Activated CD4-positive, alpha-beta memory T cell treated with anti-CD3 and anti-CD28 coated beads, Interleukin-2, amount 10 ng/mL, durations not matched to agents 7 days and 5 days (primary cell): Measurements from ENCODE around the gene LRRC39. TPM values are rescaled to one million over a fixed set of nuclear protein-coding genes. Genes with fewer than 3 reads are reported as not detected.

Source experiments
- CTCF ChIA-PET: fragments of 350-600 bp; sonication (Branson Sonifier 250); formaldehyde crosslinking; loops from one replicate; lab custom pipeline; 2021; ENCODE audit warnings: antibody characterized with exemption, inconsistent platforms; lab: Charles Lee
- POLR2A ChIA-PET: fragments of 350-600 bp; sonication (Branson Sonifier 250); formaldehyde crosslinking; loops from one replicate; lab custom pipeline; 2021; ENCODE audit warnings: antibody characterized with exemption; lab: Charles Lee
- DNase-seq: peaks from one replicate; pipeline ENCODE4 v3.0.0-alpha.2; 2020
- H3K27ac Mint-ChIP-seq: one replicate; pipeline ENCODE4 v1.8.0; 2021; ENCODE audit warnings: mild to moderate bottlenecking, mixed read lengths
- H3K27me3 Mint-ChIP-seq: one replicate; pipeline ENCODE4 v1.8.0; 2021; ENCODE audit warnings: mixed read lengths
- H3K36me3 Mint-ChIP-seq: one replicate; pipeline ENCODE4 v1.8.0; 2021; ENCODE audit warnings: low read depth, mixed read lengths
- H3K4me1 Mint-ChIP-seq: one replicate; pipeline ENCODE4 v1.8.0; 2021; ENCODE audit warnings: mixed read lengths
- H3K4me3 Mint-ChIP-seq: one replicate; pipeline ENCODE4 v1.8.0; 2021; ENCODE audit warnings: mild to moderate bottlenecking, mixed read lengths
- H3K9me3 Mint-ChIP-seq: one replicate; pipeline ENCODE4 v1.8.0; 2021; ENCODE audit warnings: mixed read lengths
- total RNA-seq, 2 experiments: library from RNA; stranded (reverse); gene quantifications; one replicate each; pipeline ENCODE4 v1.2.3, GENCODE V29; 2021

Gene LRRC39
- total RNA-seq, 2 experiments from 2014 or later: 0.53 to 0.60 TPM

- H3K36me3 Mint-ChIP-seq: peaks cover 59% of the 10 kb centered on the region
- CTCF ChIA-PET: no interaction called here
Observed at GRCh38 chr1:100141192-100141591, 36.9 kb downstream of the LRRC39 start.

DNA sequence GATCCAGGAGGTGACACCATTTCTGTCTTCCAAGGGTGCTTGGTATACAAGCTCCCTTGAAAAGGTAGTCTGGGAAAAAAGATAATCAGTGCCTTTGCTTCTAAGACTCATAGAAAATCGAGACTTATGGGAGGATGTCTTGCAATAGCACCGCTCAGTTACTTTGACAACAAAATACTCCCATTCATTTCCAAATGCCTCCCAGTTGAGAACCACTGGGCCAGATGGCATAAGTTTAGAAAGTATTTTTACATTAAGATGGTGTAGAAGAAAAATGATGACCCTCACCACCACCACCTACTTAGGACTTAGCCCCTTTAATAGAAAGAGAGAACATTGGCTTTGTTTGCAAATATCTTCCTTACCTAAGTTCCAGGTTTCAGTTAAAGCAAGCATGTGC lies 40.5 kb downstream of the LRRC39 start:
- H3K4me1 Mint-ChIP-seq: peaks cover 22% of the 10 kb centered on the region
- H3K27me3 Mint-ChIP-seq: no peaks in the 10 kb centered on the region
- no peak overlapping the region for H3K27ac Mint-ChIP-seq
- CTCF ChIA-PET: no interaction called here
- H3K36me3 Mint-ChIP-seq: peaks cover 44% of the 10 kb centered on the region
- POLR2A ChIA-PET: no interaction called here
- DNase-seq: no peak
- no peaks in the 10 kb centered on the region for H3K9me3 Mint-ChIP-seq
- no peak overlapping the region for H3K4me3 Mint-ChIP-seq

More at GRCh38 chr1:100141192-100141591, 36.9 kb downstream of the LRRC39 start:
- no peak for DNase-seq
- no peaks in the 10 kb centered on the region for H3K9me3 Mint-ChIP-seq
- no peak overlapping the region for H3K27ac Mint-ChIP-seq
- H3K4me1 Mint-ChIP-seq: no peaks in the 10 kb centered on the region
- POLR2A ChIA-PET: no interaction called here
- H3K4me3 Mint-ChIP-seq: no peak overlapping the region
- no peaks in the 10 kb centered on the region for H3K27me3 Mint-ChIP-seq

GRCh38 chr1:100134872-100135271 lies 43.2 kb downstream of the LRRC39 start:
- Mint-ChIP-seq H3K4me1 (peaks cover 45% of the 10 kb centered on the region), H3K4me3 (peak overlapping the region; percentile 43), H3K27ac (no peak overlapping the region), H3K9me3 (no peaks in the 10 kb centered on the region), H3K27me3 (no peaks in the 10 kb centered on the region), H3K36me3 (peaks cover 26% of the 10 kb centered on the region)
- ChIA-PET POLR2A (interaction anchor here (1.4 kb wide), 1 partner anchor 135 kb away, joined by 3 read pairs; no protein-coding TSS in a partner anchor), CTCF (no interaction called here)
- no peak for DNase-seq

DNA sequence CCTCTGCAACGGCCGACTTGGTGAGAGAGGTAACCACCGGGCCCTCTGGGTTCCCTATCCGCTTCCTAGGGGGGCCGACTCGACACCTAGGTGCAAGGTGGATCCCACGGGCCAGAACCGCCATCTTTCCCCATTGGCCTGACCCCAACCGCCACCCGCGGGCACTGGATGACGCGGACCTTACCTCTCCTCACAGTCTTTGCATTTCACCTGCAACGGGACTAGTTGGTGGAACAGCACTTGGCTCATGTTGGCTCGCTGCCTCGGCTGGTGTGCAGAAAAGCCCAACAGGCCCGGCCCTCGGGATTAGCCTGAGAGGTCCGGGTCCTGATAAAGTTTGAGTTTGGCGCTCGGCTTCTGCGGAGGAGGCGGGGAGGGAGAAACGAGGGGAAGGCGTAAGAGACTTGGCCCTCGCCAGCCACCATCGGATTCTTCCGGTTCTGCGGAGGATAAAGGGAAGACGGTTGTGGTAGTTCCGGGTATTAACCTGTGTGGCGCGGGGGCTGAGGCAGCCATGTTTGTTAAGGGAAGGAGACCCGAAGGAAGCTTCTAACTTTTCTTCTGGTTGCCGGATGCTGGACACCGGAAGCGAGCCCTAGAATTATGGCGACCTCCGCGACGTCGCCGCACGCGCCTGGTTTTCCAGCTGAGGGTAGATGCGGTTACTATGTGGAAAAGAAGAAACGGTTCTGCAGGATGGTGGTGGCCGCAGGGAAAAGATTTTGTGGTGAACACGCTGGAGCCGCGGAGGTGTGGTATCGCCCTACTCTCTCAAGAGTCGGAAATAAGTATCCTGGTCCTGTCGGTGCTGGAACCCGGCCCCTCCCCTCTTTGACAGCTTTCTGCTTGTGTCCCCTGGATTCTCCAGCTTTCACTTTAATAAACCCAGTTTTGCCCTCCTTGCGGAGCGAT lies 45.2 kb downstream of the LRRC39 start, which contains the start of the genes SASS6 and TRMT13:
Gene SASS6 (minus strand): TSS at position 365 of the 912 bp plus-strand sequence. CDS start 116 bp downstream, at position 249.
Gene TRMT13 (plus strand): TSS at position 598 of the 912 bp plus-strand sequence. CDS start 6 bp downstream, at position 604.
- peak; percentile 97 for DNase-seq
- Mint-ChIP-seq H3K27ac (peak within 1 kb of the TSS; percentile 90), H3K36me3 (peaks cover 15% of the 10 kb centered on the region), H3K4me3 (peak within 1 kb of the TSS; percentile 96), H3K4me1 (peaks cover 50% of the 10 kb centered on the region), H3K27me3 (no peaks in the 10 kb centered on the region), H3K9me3 (no peaks in the 10 kb centered on the region)
- ChIA-PET POLR2A (interaction anchor here (0.7 to 1.8 kb wide), 22 partner anchors 9 to 1177 kb away, joined by 3 to 34 read pairs (median 4); partner anchors contain the start of genes CDC14A, DBT, RTCA and SLC35A3), CTCF (interaction anchor here (0.7 to 1.3 kb wide), 7 partner anchors 93 to 326 kb away, joined by 3 to 5 read pairs (median 3); partner anchors contain the start of genes RTCA and SLC35A3)

- H3K9me3 Mint-ChIP-seq: no peaks in the 10 kb centered on the region
- CTCF ChIA-PET: interaction anchor here (0.9 kb wide), 1 partner anchor 98 kb away, joined by 3 read pairs; no protein-coding TSS in a partner anchor
- peak overlapping the region; percentile 96 for H3K4me3 Mint-ChIP-seq
- H3K4me1 Mint-ChIP-seq: peaks cover 52% of the 10 kb centered on the region
- POLR2A ChIA-PET: interaction anchor here (1.7 kb wide), 1 partner anchor 221 kb away, joined by 6 read pairs; the partner anchor contains the start of gene CDC14A
- H3K27ac Mint-ChIP-seq: peak overlapping the region; percentile 90
- DNase-seq: no peak
- no peaks in the 10 kb centered on the region for H3K27me3 Mint-ChIP-seq
- peaks cover 10% of the 10 kb centered on the region for H3K36me3 Mint-ChIP-seq
Observed at GRCh38 chr1:100131623-100132022, 46.4 kb downstream of the LRRC39 start.

GRCh38 chr1:100130552-100131077 lies 47.4 kb downstream of the LRRC39 start:
- H3K4me3 Mint-ChIP-seq: peak overlapping the region; percentile 16
- ChIA-PET CTCF (interaction anchor here (0.7 to 0.9 kb wide), 3 partner anchors 86 to 125 kb away, joined by 3 to 4 read pairs (median 3); no protein-coding TSS in a partner anchor), POLR2A (interaction anchor here (0.6 to 1.7 kb wide), 2 partner anchors 222 to 323 kb away, joined by 3 to 6 read pairs; partner anchors contain the start of gene CDC14A)
- peaks cover 52% of the 10 kb centered on the region for H3K4me1 Mint-ChIP-seq
- no peak overlapping the region for H3K27ac Mint-ChIP-seq
- H3K9me3 Mint-ChIP-seq: no peaks in the 10 kb centered on the region
- H3K36me3 Mint-ChIP-seq: peaks cover 13% of the 10 kb centered on the region
- DNase-seq: no peak
- H3K27me3 Mint-ChIP-seq: no peaks in the 10 kb centered on the region

- Mint-ChIP-seq H3K27ac (no peak overlapping the region), H3K27me3 (no peaks in the 10 kb centered on the region), H3K4me1 (peaks cover 27% of the 10 kb centered on the region), H3K4me3 (no peak overlapping the region), H3K36me3 (peaks cover 7% of the 10 kb centered on the region), H3K9me3 (no peaks in the 10 kb centered on the region)
- no peak for DNase-seq
- POLR2A ChIA-PET: interaction anchor here (1.0 kb wide), 1 partner anchor 13 kb away, joined by 3 read pairs; no protein-coding TSS in a partner anchor
- CTCF ChIA-PET: interaction anchor here (0.6 kb wide), 1 partner anchor 338 kb away, joined by 3 read pairs; no protein-coding TSS in a partner anchor
Observed at GRCh38 chr1:100127226-100127625, 50.8 kb downstream of the LRRC39 start.

DNA sequence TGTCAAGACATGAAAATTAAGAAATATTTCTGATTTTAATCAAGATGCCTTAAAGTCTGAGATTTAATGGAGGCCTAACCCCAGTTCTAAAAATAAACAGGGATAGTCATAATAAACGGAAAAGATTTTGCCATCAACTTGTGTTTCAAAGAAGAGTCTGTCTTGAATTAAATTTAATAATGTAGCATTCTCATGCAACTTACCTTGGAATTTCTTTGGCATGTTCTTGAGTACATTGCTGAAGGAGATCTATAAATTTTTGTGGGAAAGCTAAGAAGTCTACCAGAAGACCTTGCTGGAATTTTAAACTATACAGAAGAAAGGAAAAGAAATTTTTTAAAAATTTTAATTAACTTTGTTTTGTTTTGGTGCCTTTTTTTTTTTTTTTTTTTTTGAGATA lies 55.9 kb downstream of the LRRC39 start:
- POLR2A ChIA-PET: interaction anchor here (0.7 kb wide), 1 partner anchor 18 kb away, joined by 3 read pairs; no protein-coding TSS in a partner anchor
- Mint-ChIP-seq H3K9me3 (no peaks in the 10 kb centered on the region), H3K27me3 (no peaks in the 10 kb centered on the region), H3K27ac (no peak overlapping the region), H3K36me3 (peaks cover 22% of the 10 kb centered on the region), H3K4me3 (no peak overlapping the region), H3K4me1 (no peaks in the 10 kb centered on the region)
- DNase-seq: no peak
- CTCF ChIA-PET: interaction anchor here (0.7 kb wide), 1 partner anchor 49 kb away, joined by 4 read pairs; no protein-coding TSS in a partner anchor

DNA sequence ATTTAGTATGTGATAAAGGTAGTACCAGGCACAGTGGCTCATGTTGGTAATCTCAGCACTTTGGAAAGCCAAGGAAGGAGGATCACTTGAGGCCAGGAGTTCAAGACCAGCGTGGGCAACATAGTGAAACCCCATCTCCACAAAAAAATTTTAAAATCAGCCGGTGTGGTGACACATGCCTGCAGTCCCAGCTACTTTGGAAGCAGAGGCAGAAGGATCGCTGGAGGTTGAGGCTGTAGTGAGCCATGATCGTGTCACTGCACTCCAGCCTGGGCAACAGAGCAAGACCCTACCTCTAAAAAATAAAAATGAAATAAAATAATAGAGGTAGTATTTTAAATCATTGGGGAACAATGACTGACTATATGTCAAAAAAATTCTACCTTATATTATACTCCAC lies 62.5 kb downstream of the LRRC39 start:
- Mint-ChIP-seq H3K9me3 (no peaks in the 10 kb centered on the region), H3K27me3 (no peaks in the 10 kb centered on the region), H3K27ac (no peak overlapping the region), H3K36me3 (peaks cover 23% of the 10 kb centered on the region), H3K4me1 (no peaks in the 10 kb centered on the region), H3K4me3 (no peak overlapping the region)
- ChIA-PET POLR2A (no interaction called here), CTCF (no interaction called here)
- DNase-seq: no peak

- ChIA-PET POLR2A (no interaction called here), CTCF (no interaction called here)
- peaks cover 27% of the 10 kb centered on the region for H3K36me3 Mint-ChIP-seq
- H3K9me3 Mint-ChIP-seq: no peaks in the 10 kb centered on the region
- DNase-seq: no peak
- H3K27ac Mint-ChIP-seq: no peak overlapping the region
- no peaks in the 10 kb centered on the region for H3K27me3 Mint-ChIP-seq
- no peaks in the 10 kb centered on the region for H3K4me1 Mint-ChIP-seq
- no peak overlapping the region for H3K4me3 Mint-ChIP-seq
Observed at GRCh38 chr1:100109554-100110066, 68.4 kb downstream of the LRRC39 start.

DNA sequence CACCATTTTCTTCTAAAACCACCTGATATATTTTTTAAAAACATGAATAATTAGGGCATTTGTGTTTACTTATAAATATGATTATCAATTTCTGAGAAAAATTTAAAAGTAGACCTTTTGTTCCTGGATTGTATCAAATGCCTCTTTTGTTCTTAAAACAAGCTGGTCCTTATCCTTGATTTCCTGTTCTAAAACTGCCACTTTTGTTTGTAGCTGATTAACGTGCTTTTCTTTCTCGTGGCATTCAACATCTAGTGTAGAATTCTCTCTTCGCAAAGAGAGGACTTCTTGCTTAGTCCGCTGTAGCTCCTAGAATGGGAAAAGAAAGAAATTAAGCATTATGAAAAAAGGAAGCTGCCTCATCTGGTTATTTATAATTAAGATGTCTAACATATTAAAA lies 70.4 kb downstream of the LRRC39 start:
- Mint-ChIP-seq H3K27me3 (no peaks in the 10 kb centered on the region), H3K27ac (no peak overlapping the region), H3K36me3 (peaks cover 35% of the 10 kb centered on the region), H3K4me3 (no peak overlapping the region), H3K9me3 (no peaks in the 10 kb centered on the region), H3K4me1 (no peaks in the 10 kb centered on the region)
- ChIA-PET POLR2A (interaction anchor here (1.4 kb wide), 2 partner anchors 13 to 25 kb away, joined by 3 read pairs; partner anchors contain the start of genes SASS6 and TRMT13), CTCF (no interaction called here)
- DNase-seq: no peak

GRCh38 chr1:100101564-100101963 lies 76.5 kb downstream of the LRRC39 start:
- POLR2A ChIA-PET: no interaction called here

More at GRCh38 chr1:100101564-100101963, 76.5 kb downstream of the LRRC39 start:
- CTCF ChIA-PET: no interaction called here
- H3K9me3 Mint-ChIP-seq: no peaks in the 10 kb centered on the region
- DNase-seq: no peak
- H3K27ac Mint-ChIP-seq: no peak overlapping the region
- H3K27me3 Mint-ChIP-seq: no peaks in the 10 kb centered on the region
- H3K4me3 Mint-ChIP-seq: no peak overlapping the region
- peaks cover 48% of the 10 kb centered on the region for H3K36me3 Mint-ChIP-seq
- H3K4me1 Mint-ChIP-seq: no peaks in the 10 kb centered on the region
